ENCODE results near the gene FBXO42. TPM values are rescaled to one million over a fixed set of nuclear protein-coding genes. Genes with fewer than 3 reads are reported as not detected.

FBXO42 gene
- total and polyA plus RNA-seq, 9 of the 15 experiments (the other 6 are each of a cell fraction or from before 2014, with no cell fraction given): 7.2 to 24.8 (median 17.4) TPM

- TF ChIP-seq ZNF23 (CRISPR knock-in tag; IDR thresholded peaks at IDR 0.05) (no peak), ZNF224 (CRISPR knock-in tag; IDR thresholded peaks at IDR 0.05) (no peak), PYGO2 (tag; IDR thresholded peaks at IDR 0.05) (no peak), ELF1 (tag; IDR thresholded peaks at IDR 0.05) (no peak), HES1 (IDR thresholded peaks at IDR 0.05; ENCODE audit: low read depth) (no peak), TAF15 (IDR thresholded peaks at IDR 0.05; ENCODE audit: low read depth, low read length) (no peak), ZBTB5 (IDR thresholded peaks at IDR 0.05) (no peak), SMAD1 (IDR thresholded peaks at IDR 0.05; ENCODE audit: low read depth, low read length, partially characterized antibody) (peak; percentile 62), NFIC (IDR thresholded peaks at IDR 0.05) (peak; percentile 99), MYBL2 (IDR thresholded peaks at IDR 0.05; ENCODE audit: low read depth) (no peak), MYBL2 (CRISPR knock-in tag; IDR thresholded peaks at IDR 0.05; ENCODE audit: borderline replicate concordance) (no peak), ETV1 (tag; conservative IDR thresholded peaks at IDR 0.05; ENCODE audit: low read depth) (no peak), SIN3A (IDR thresholded peaks at IDR 0.05; ENCODE audit: borderline replicate concordance in 2 of 2, control insufficient read depth in 1 of 2, low read depth in 2 of 2, low read length in 2 of 2) (no peak), ARID1B (IDR thresholded peaks at IDR 0.05) (no peak; the same call in 1 of the 2 replicates), NFIX (CRISPR knock-in tag; IDR thresholded peaks at IDR 0.05; ENCODE audit: low read depth) (peak; percentile 95), E2F6 (IDR thresholded peaks at IDR 0.05; ENCODE audit: borderline replicate concordance in 1 of 2, extremely low read depth in 1 of 2, insufficient read depth in 1 of 2, insufficient read length in 1 of 2, low read depth in 1 of 2, low read length in 1 of 2, poor library complexity in 1 of 2, severe bottlenecking in 1 of 2) (no peak), SIRT6 (IDR thresholded peaks at IDR 0.05; ENCODE audit: low read depth, low read length) (no peak), PKNOX1 (IDR thresholded peaks at IDR 0.05) (peak; percentile 82), NBN (IDR thresholded peaks at IDR 0.05; ENCODE audit: low read depth) (peak; percentile 50; the same call in 1 of the 2 replicates), PBX2 (CRISPR knock-in tag; IDR thresholded peaks at IDR 0.05; ENCODE audit: low read depth) (no peak), PBX2 (tag; conservative IDR thresholded peaks at IDR 0.05; ENCODE audit: low read depth) (peak; percentile 91)
Observed at GRCh38 chr1:16249596-16250241, 102.6 kb downstream of the FBXO42 start (continued).

All from K562 (cell line).